ENCODE measurements around the gene SYF2. TPM values are rescaled to one million over a fixed set of nuclear protein-coding genes. Genes with fewer than 3 reads are reported as not detected.

The SYF2 gene
- total RNA-seq, 6 experiments from 2014 or later, result 11.0 to 21.8 (median 16.8) TPM

DNA sequence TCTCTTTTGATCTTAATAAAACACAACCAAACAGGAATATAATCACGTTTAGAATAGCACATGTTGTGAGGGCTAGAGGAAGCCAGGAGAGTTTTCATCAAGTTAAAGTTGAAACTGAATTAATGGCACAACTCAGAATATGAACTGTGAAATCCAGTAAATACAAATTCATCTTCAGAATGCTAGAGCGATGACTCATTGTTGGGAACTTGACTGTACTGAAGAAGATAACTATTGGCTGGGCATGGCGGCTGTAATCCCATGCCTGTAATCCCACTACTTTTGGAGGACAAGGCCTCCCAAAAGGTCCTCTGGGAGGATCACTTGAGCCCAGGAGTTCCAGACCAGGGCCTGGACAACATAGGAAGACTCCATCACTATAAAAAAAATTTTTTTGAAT is 8.8 kb downstream of the SYF2 start:
- no peak overlapping the region for H3K4me3 ChIP-seq
- intact Hi-C loops (cut with DNase I), result no loop called here
- H3K27ac ChIP-seq, result no peak overlapping the region
- TF ChIP-seq, protein P1, sequence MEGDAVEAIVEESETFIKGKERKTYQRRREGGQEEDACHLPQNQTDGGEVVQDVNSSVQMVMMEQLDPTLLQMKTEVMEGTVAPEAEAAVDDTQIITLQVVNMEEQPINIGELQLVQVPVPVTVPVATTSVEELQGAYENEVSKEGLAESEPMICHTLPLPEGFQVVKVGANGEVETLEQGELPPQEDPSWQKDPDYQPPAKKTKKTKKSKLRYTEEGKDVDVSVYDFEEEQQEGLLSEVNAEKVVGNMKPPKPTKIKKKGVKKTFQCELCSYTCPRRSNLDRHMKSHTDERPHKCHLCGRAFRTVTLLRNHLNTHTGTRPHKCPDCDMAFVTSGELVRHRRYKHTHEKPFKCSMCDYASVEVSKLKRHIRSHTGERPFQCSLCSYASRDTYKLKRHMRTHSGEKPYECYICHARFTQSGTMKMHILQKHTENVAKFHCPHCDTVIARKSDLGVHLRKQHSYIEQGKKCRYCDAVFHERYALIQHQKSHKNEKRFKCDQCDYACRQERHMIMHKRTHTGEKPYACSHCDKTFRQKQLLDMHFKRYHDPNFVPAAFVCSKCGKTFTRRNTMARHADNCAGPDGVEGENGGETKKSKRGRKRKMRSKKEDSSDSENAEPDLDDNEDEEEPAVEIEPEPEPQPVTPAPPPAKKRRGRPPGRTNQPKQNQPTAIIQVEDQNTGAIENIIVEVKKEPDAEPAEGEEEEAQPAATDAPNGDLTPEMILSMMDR (IDR thresholded peaks at IDR 0.05), result no peak
- no peak for TF ChIP-seq POLR2A (IDR thresholded peaks at IDR 0.05)
- peaks cover 6 to 80% (median 39%) of the 10 kb centered on the region in 4 donors for H3K36me3 ChIP-seq
- WGBS (ENCODE audit: insufficient coverage, low coverage, low lambda C conversion rate, missing lambda C conversion rate), result 88% methylated on average over 2 of the region's 3 CpGs
- ATAC-seq, result no peak
- no peak for DNase-seq
- no peaks in the 10 kb centered on the region for H3K9me3 ChIP-seq
- H3K4me1 ChIP-seq, result no peaks in the 10 kb centered on the region
- no peaks in the 10 kb centered on the region for H3K27me3 ChIP-seq

DNA sequence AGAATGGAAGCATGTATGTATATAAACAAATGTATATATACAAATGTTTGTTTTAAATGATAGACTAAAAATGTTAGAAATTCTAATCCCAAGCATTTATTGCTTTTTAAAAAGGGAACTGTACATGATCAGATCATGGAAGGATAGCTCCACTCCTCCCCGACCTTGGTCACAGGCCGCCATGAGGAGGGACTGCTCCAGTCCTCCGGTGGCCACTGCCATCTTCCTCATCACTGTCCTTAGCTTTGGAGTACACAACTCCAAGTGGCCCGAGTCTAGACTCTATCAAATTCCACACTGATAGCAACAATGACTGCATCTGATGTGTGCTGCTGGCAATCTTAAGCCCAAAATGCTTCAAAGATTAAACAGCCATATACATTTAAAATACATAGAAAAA is 9.7 kb downstream of the SYF2 start:
- no peak overlapping the region for H3K27ac ChIP-seq
- H3K9me3 ChIP-seq, result no peaks in the 10 kb centered on the region
- peaks cover 5 to 71% (median 32%) of the 10 kb centered on the region in 4 donors for H3K36me3 ChIP-seq
- H3K27me3 ChIP-seq, result no peaks in the 10 kb centered on the region
- DNase-seq, result no peak
- ATAC-seq, result no peak
- intact Hi-C loops (cut with DNase I), result no loop called here
- WGBS (ENCODE audit: insufficient coverage, low coverage, low lambda C conversion rate, missing lambda C conversion rate), result 97% methylated on average over 4 of the region's 4 CpGs
- H3K4me1 ChIP-seq, result no peaks in the 10 kb centered on the region
- TF ChIP-seq POLR2A (IDR thresholded peaks at IDR 0.05), result no peak
- TF ChIP-seq, protein P1 (IDR thresholded peaks at IDR 0.05), result no peak
- H3K4me3 ChIP-seq, result no peak overlapping the region

DNA sequence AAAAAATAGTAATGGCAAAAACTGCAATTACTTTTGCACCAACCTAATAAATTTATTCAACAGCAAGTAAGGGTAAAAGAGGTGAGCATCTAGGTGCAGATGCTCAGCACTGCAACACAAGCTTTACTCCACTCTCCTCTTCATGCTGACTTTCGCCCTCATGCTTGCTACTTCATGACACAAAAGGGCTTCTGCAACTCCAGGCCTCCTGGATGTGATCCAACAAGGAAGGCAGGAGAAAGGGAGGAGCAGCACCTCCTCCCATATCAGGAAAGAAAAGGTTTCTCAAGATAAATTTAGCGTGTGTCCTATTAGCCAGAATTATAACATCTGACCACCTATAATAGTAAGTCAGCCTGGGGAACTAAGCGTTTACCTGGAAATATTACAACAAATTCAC is 11.6 kb downstream of the SYF2 start:
- H3K4me1 ChIP-seq, result no peaks in the 10 kb centered on the region
- peaks cover 0 to 52% (median 25%) of the 10 kb centered on the region in 4 donors for H3K36me3 ChIP-seq
- H3K4me3 ChIP-seq, result no peak overlapping the region
- TF ChIP-seq POLR2A (IDR thresholded peaks at IDR 0.05), result no peak
- TF ChIP-seq, protein P1 (IDR thresholded peaks at IDR 0.05), result no peak
- no peak overlapping the region for H3K27ac ChIP-seq
- intact Hi-C loops (cut with DNase I), result no loop called here
- no peaks in the 10 kb centered on the region for H3K27me3 ChIP-seq
- DNase-seq (no peak), ATAC-seq (no peak)
- H3K9me3 ChIP-seq, result no peaks in the 10 kb centered on the region
- WGBS (ENCODE audit: insufficient coverage, low coverage, low lambda C conversion rate, missing lambda C conversion rate), result 87% methylated on average over 3 of the region's 3 CpGs

DNA sequence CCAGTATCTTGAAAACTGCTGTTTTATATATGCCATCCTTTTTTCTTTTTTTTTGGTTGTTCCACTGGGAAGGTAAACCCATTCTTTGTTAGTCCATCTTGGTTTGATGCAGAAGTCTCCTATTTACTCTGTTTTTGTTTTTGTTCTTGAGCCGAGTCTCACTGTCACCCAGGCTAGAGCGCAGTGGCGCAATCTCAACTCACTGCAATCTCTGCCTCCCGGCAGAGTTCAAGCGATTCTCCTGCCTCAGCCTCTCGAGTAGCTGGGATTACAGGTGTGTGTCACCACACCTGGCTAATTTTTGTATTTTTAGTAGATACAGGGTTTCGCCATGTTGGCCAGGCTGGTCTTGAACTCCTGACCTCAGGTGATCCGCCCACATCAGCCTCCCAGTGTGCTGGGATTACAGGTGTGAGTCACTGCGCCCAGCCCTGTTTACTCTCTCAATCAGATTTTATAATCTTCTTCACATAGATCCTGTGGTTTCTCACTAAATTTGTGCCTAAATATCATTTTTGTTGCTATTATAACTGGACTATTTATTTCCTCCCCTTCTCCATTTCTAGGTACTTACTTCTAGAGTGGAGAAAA is 12.5 kb downstream of the SYF2 start:
- ATAC-seq (no peak), DNase-seq (no peak)
- TF ChIP-seq, protein P1 (IDR thresholded peaks at IDR 0.05), result no peak
- TF ChIP-seq POLR2A (IDR thresholded peaks at IDR 0.05), result no peak
- H3K4me1 ChIP-seq, result no peaks in the 10 kb centered on the region
- no peak overlapping the region for H3K4me3 ChIP-seq
- no peak overlapping the region for H3K27ac ChIP-seq
- H3K9me3 ChIP-seq, result no peaks in the 10 kb centered on the region
- H3K27me3 ChIP-seq, result no peaks in the 10 kb centered on the region
- intact Hi-C loops (cut with DNase I), result no loop called here
- WGBS (ENCODE audit: insufficient coverage, low coverage, low lambda C conversion rate, missing lambda C conversion rate), result 83% methylated on average over 8 of the region's 9 CpGs
- H3K36me3 ChIP-seq, result peaks cover 0 to 45% (median 22%) of the 10 kb centered on the region in 4 donors
